Right atrium auricular region (tissue), 2 donors: ENCODE results near the gene GOLGA7B. TPM values are rescaled to one million over a fixed set of nuclear protein-coding genes. Genes with fewer than 3 reads are reported as not detected.

ENCODE experiments used
- DNase-seq: peaks from one replicate; pipeline ENCODE4 v3.0.0-alpha.2; 2019; ENCODE audit warnings: low spot score
- H3K27ac ChIP-seq, 2 donors: fragments of 200-600 bp; sonication (generic); 1 replicate in 1 of 2; 2 replicates in 1 of 2; pipeline ENCODE4 v1.5.1; 2016 to 2019
- H3K27me3 ChIP-seq, 2 donors: fragments of 200-600 bp; sonication (generic); one replicate each; pipeline versions ENCODE4 v1.5.1 to v1.6.0; 2017 to 2019
- H3K36me3 ChIP-seq: fragments of 200-600 bp; sonication (generic); one replicate; pipeline ENCODE4 v1.5.1; 2016
- H3K4me1 ChIP-seq, 2 donors: fragments of 200-600 bp; sonication (generic); one replicate each; pipeline versions ENCODE4 v1.5.1 to v1.6.0; 2017 to 2019
- H3K4me3 ChIP-seq, 2 donors: fragments of 200-600 bp; sonication (generic); 1 replicate in 1 of 2; 2 replicates in 1 of 2; pipeline ENCODE4 v1.5.1; 2017 to 2019; ENCODE audit warnings: mild to moderate bottlenecking in 1 of 2, moderate library complexity in 1 of 2
- H3K9me3 ChIP-seq, 2 donors: fragments of 200-600 bp; sonication (generic); one replicate each; pipeline ENCODE4 v1.5.1; 2019
- total RNA-seq, 2 donors: library from RNA; depleted of rRNA; stranded (reverse); fragments of >200 nt; gene quantifications; one replicate each; pipeline ENCODE4 v1.1.0, GENCODE V29; 2016
- TF ChIP-seq, protein P1 (sequence below), 2 donors: fragments of 200-600 bp; sonication (generic); IDR thresholded peaks; one replicate each; pipeline ENCODE4 v1.5.1; 2019; ENCODE audit warnings: antibody characterized with exemption in 2 of 2

The GOLGA7B gene
- total RNA-seq, 2 donors from 2014 or later: 1.3 to 3.2 TPM

DNA sequence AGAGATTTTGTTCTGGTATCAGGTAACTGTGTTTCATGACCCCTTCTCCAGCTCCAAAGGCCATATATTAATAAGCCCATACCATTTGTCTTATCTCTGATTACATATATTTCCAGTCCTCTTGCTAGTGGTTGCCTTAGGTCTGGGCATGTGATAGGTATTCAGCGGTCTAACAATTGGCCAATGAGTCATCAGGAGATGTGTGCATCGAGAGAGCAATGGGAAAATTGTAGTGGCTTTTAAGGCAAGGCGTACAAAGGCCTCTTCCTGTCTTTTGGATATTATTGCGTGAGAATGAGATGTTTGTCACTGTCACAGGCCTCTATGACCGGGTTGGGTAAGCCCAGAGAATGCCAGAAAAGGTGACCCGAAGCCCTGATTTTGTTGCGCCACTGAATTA, 39.2 kb upstream of the GOLGA7B start:
- no peak overlapping the region for H3K27ac ChIP-seq
- H3K4me3 ChIP-seq: no peak overlapping the region
- no peaks in the 10 kb centered on the region for H3K27me3 ChIP-seq
- no peaks in the 10 kb centered on the region for H3K9me3 ChIP-seq
- TF ChIP-seq, protein P1, sequence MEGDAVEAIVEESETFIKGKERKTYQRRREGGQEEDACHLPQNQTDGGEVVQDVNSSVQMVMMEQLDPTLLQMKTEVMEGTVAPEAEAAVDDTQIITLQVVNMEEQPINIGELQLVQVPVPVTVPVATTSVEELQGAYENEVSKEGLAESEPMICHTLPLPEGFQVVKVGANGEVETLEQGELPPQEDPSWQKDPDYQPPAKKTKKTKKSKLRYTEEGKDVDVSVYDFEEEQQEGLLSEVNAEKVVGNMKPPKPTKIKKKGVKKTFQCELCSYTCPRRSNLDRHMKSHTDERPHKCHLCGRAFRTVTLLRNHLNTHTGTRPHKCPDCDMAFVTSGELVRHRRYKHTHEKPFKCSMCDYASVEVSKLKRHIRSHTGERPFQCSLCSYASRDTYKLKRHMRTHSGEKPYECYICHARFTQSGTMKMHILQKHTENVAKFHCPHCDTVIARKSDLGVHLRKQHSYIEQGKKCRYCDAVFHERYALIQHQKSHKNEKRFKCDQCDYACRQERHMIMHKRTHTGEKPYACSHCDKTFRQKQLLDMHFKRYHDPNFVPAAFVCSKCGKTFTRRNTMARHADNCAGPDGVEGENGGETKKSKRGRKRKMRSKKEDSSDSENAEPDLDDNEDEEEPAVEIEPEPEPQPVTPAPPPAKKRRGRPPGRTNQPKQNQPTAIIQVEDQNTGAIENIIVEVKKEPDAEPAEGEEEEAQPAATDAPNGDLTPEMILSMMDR (IDR thresholded peaks at IDR 0.05): no peak
- no peak for DNase-seq
- H3K4me1 ChIP-seq: no peaks in the 10 kb centered on the region
- H3K36me3 ChIP-seq: no peaks in the 10 kb centered on the region

DNA sequence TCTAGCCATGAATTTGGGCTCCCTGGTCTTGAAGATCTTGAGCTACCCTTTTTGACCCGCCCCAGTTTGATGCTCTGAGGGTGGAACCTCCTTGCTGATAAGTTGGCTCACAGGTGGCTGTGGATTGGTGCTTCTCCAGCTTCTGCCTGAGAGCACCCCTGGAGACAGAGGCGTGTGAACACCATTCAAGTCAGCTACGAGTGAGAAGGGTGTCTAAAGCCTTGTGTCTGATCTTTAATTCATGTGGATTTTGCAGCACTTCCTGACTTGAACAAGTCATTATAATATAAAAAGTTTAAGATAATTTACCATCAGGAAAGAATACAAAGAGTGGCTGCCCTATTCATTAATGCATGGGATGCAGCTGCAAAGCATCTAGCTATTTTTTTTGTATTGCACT, 37.7 kb upstream of the GOLGA7B start:
- Histone ChIP-seq H3K9me3 (no peaks in the 10 kb centered on the region), H3K4me1 (no peaks in the 10 kb centered on the region), H3K27me3 (no peaks in the 10 kb centered on the region), H3K27ac (no peak overlapping the region), H3K36me3 (no peaks in the 10 kb centered on the region), H3K4me3 (no peak overlapping the region)
- DNase-seq: no peak
- TF ChIP-seq, protein P1 (IDR thresholded peaks at IDR 0.05): no peak

DNA sequence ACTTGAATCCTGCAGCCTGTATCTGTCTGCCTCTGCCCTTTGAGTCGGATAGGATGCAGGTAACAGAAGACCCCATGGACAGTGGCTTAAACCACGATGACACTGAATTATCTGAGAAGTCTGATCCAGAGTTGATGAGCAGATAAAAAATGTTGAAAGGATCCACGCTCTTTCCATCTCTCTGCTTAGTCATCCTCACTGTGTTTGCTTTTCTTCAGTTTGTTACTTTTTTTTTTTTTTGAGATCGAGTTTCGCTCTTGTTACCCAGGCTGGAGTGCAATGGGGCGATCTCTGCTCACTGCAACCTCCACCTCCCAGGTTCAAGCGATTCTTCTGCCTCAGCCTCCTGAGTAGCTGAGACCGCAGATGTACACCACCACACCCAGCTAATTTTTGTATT, 36.9 kb upstream of the GOLGA7B start:
- no peak for DNase-seq
- no peaks in the 10 kb centered on the region for H3K36me3 ChIP-seq
- H3K4me3 ChIP-seq: no peak overlapping the region
- no peak overlapping the region for H3K27ac ChIP-seq
- TF ChIP-seq, protein P1 (IDR thresholded peaks at IDR 0.05): no peak
- no peaks in the 10 kb centered on the region for H3K4me1 ChIP-seq
- H3K27me3 ChIP-seq: no peaks in the 10 kb centered on the region
- no peaks in the 10 kb centered on the region for H3K9me3 ChIP-seq

DNA sequence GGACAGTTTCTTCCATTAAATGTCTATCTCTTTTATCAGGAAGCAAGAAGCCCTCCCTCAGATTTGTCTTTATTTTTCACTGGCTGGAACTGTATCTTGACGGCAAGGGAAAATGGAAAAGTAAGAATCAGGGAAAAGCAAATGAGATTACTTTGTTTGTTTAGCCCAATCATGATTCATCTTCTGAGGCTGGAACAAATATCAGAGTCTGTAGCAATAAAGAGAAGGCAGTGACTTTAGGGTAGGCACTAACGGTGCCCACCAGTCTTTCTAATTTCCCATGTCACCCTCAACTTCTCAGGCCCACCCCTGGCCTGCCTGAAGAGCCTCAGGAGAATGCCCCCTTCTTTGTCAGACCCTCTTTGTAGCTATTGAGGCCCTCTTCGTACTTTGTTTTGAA, 36.3 kb upstream of the GOLGA7B start:
- Histone ChIP-seq H3K9me3 (no peaks in the 10 kb centered on the region), H3K27me3 (no peaks in the 10 kb centered on the region)
- TF ChIP-seq, protein P1 (IDR thresholded peaks at IDR 0.05): no peak

DNA sequence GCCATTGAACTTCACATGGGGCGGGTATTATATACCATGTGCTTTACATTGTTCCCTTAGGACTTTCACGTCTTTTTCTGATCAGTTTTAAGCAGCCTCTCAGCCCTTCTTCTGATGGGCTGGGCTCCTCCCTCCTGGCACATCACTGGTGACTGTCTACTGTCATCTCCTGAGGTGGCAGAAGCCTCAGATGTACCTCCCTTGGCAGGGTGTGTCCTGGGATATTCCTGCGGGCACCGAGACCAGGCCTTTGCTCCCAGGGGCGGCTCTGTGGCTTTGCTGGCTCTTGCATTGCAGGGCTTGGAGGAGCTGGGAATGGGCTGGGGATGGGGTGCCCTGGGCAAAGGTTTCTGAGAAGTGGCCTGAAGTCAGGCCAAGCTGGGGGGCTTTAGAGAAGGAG, 34.6 kb upstream of the GOLGA7B start:
- Histone ChIP-seq H3K9me3 (no peaks in the 10 kb centered on the region), H3K36me3 (no peaks in the 10 kb centered on the region), H3K4me1 (no peaks in the 10 kb centered on the region), H3K27me3 (no peaks in the 10 kb centered on the region), H3K27ac (no peak overlapping the region), H3K4me3 (no peak overlapping the region)
- DNase-seq: no peak
- TF ChIP-seq, protein P1 (IDR thresholded peaks at IDR 0.05): no peak

More for the DNA sequence above, 36.3 kb upstream of the GOLGA7B start:
- Histone ChIP-seq H3K4me1 (no peaks in the 10 kb centered on the region), H3K4me3 (no peak overlapping the region), H3K27ac (no peak overlapping the region), H3K36me3 (no peaks in the 10 kb centered on the region)
- DNase-seq: no peak

DNA sequence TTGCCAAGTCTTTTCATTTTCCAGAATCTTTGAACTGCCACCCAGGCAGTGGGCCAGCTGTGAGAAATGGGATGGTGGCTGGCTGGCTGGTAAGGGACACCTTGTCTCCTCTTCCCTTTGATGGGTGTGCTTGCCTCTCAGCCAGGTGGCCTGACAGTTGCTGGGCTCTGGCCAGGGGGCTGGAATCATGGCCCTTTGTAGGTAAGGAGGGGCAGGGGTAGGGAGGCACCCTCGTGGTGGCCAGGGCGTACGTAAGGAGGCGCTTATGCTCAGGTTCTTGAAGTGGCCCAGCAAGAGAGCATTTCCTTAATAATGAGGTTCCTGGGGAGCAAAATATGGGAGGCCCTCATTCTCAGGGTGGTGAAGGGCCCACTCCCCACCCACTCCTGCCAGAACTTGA, 33.0 kb upstream of the GOLGA7B start:
- TF ChIP-seq, protein P1 (IDR thresholded peaks at IDR 0.05): no peak
- H3K4me1 ChIP-seq: no peaks in the 10 kb centered on the region
- no peak overlapping the region for H3K4me3 ChIP-seq
- no peaks in the 10 kb centered on the region for H3K27me3 ChIP-seq
- DNase-seq: no peak
- H3K27ac ChIP-seq: no peak overlapping the region
- H3K36me3 ChIP-seq: no peaks in the 10 kb centered on the region
- H3K9me3 ChIP-seq: no peaks in the 10 kb centered on the region
